A549 (cell line): Measurements from ENCODE around the gene SGCD. TPM values are rescaled to one million over a fixed set of nuclear protein-coding genes. Genes with fewer than 3 reads are reported as not detected.

ENCODE experiments used
- ATAC-seq, 2 experiments: fragments of 200-7000 bp in 1 of 2; fragments of >200 bp in 1 of 2; cut with Nextera tagmentation in 1 of 2; cut with Tn5 transposase in 1 of 2; 3 replicates each; pipeline versions ENCODE4 v1.8.0 to v1.9.1; 2018 to 2020; ENCODE audit warnings: mild to moderate bottlenecking in 1 of 2, moderate library complexity in 1 of 2
- CTCF ChIA-PET: fragments of 300-600 bp; sonication (Branson Sonifier 250); formaldehyde crosslinking; extraction: SDS; loops from one replicate; lab custom pipeline; 2021; ENCODE audit warnings: antibody characterized with exemption, inconsistent platforms; lab: Yijun Ruan, JAX
- POLR2A ChIA-PET: fragments of 350-600 bp; formaldehyde crosslinking; extraction: SDS; loops from one replicate; lab custom pipeline; 2021; ENCODE audit warnings: antibody characterized with exemption, inconsistent platforms; lab: Yijun Ruan, JAX
- DNase-seq, 2 experiments: peaks; one replicate each; pipeline versions ENCODE4 v3.0.0 to v3.0.0-alpha.2; 2011 to 2016; ENCODE audit warnings: low read depth in 1 of 2, low spot score in 1 of 2
- FAIRE-seq: peaks from 2 replicates; lab custom pipeline; 2011; peaks lifted over from hg19 to GRCh38; lab: Jason Lieb, UNC
- H3K27ac ChIP-seq, 2 experiments: fragments of >200 bp; sonication (Bioruptor Twin); formaldehyde crosslinking; 3 replicates each; pipeline ENCODE4 v1.5.1; 2016 to 2017
- H3K4me1 ChIP-seq: fragments of >200 bp; sonication (Bioruptor Twin); formaldehyde crosslinking; 3 replicates; pipeline ENCODE4 v1.6.1; 2016
- H3K4me2 ChIP-seq: fragments of >200 bp; sonication (Bioruptor Twin); formaldehyde crosslinking; 3 replicates; pipeline ENCODE4 v1.6.1; 2016
- H3K4me3 ChIP-seq: fragments of >200 bp; sonication (Bioruptor Twin); formaldehyde crosslinking; 3 replicates; pipeline ENCODE4 v1.5.1; 2016
- H3K9me3 ChIP-seq: fragments of >200 bp; sonication (Bioruptor Twin); formaldehyde crosslinking; 3 replicates; pipeline ENCODE4 v1.6.1; 2016
- CBX2 ChIP-seq: fragments of 200-600 bp; sonication (generic); IDR thresholded peaks from 2 replicates; pipeline ENCODE4 v1.6.1; 2016; ENCODE audit warnings: low read depth, mild to moderate bottlenecking, borderline replicate concordance
- CEBPB ChIP-seq, 2 experiments: fragments of >200 bp in 1 of 2; sonication (Bioruptor Twin) in 1 of 2; formaldehyde crosslinking in 1 of 2; IDR thresholded peaks; 2 replicates each; pipeline ENCODE4 v1.6.1; 2012 to 2016
- CHD2 ChIP-seq: fragments of 150-350 bp; IDR thresholded peaks from 2 replicates; pipeline ENCODE4 v1.6.1; 2014; ENCODE audit warnings: low read length; ENCODE audit not compliant: partially characterized antibody
- EHF ChIP-seq: fragments of 250-450 bp; sonication (Bioruptor Pico); IDR thresholded peaks from 2 replicates; pipeline ENCODE4 v1.5.0; 2020; ENCODE audit warnings: mild to moderate bottlenecking
- EP300 ChIP-seq, 2 experiments: fragments of >200 bp; sonication (Bioruptor Twin); formaldehyde crosslinking; IDR thresholded peaks; 2 replicates in 1 of 2; 3 replicates in 1 of 2; pipeline ENCODE4 v1.6.1; 2016 to 2017
- FOSL2 ChIP-seq, 2 experiments: fragments of 450-650 bp in 1 of 2; fragments of >200 bp in 1 of 2; sonication (Bioruptor Twin) in 1 of 2; formaldehyde crosslinking; IDR thresholded peaks; 2 replicates each; pipeline versions ENCODE4 v1.5.0 to v1.6.1; 2016 to 2020; ENCODE audit warnings: mild to moderate bottlenecking in 1 of 2, moderate library complexity in 1 of 2
- HDAC2 ChIP-seq: fragments of 200-600 bp; sonication (generic); IDR thresholded peaks from 2 replicates; pipeline ENCODE4 v1.6.1; 2016
- HES2 ChIP-seq: fragments of >200 bp; sonication (Bioruptor Twin); formaldehyde crosslinking; IDR thresholded peaks from 2 replicates; pipeline ENCODE4 v1.6.1; 2016
- HOXA7 ChIP-seq: fragments of 250-450 bp; sonication (Bioruptor Pico); IDR thresholded peaks from 2 replicates; pipeline ENCODE4 v1.5.0; 2020; ENCODE audit warnings: mild to moderate bottlenecking, moderate library complexity
- HOXB13 ChIP-seq: fragments of 250-450 bp; sonication (Bioruptor Pico); IDR thresholded peaks from 2 replicates; pipeline ENCODE4 v1.5.0; 2020; ENCODE audit warnings: low read depth, mild to moderate bottlenecking, moderate library complexity
- HOXB5 ChIP-seq: fragments of 250-450 bp; sonication (Bioruptor Pico); IDR thresholded peaks from 2 replicates; pipeline ENCODE4 v1.5.0; 2020; ENCODE audit warnings: mild to moderate bottlenecking, moderate library complexity
- JUNB ChIP-seq: fragments of >200 bp; sonication (Bioruptor Twin); formaldehyde crosslinking; IDR thresholded peaks from 2 replicates; pipeline ENCODE4 v1.6.1; 2016
- KDM1A ChIP-seq: fragments of 200-600 bp; sonication (generic); IDR thresholded peaks from 2 replicates; pipeline ENCODE4 v1.6.1; 2016; ENCODE audit warnings: low read depth, mild to moderate bottlenecking
- KDM5A ChIP-seq: fragments of 200-600 bp; sonication (generic); IDR thresholded peaks from 2 replicates; pipeline ENCODE4 v1.6.1; 2016; ENCODE audit warnings: antibody characterized with exemption, mild to moderate bottlenecking
- MAX ChIP-seq: IDR thresholded peaks from 2 replicates; pipeline ENCODE4 v1.6.1; 2012
- NR3C1 ChIP-seq: fragments of >200 bp; sonication (Bioruptor Twin); formaldehyde crosslinking; IDR thresholded peaks from 3 replicates; pipeline ENCODE4 v1.6.1; 2017
- PBX3 ChIP-seq: IDR thresholded peaks from 2 replicates; pipeline ENCODE4 v1.6.1; 2012
- POLR2A ChIP-seq: IDR thresholded peaks from 2 replicates; pipeline ENCODE4 v1.6.1; 2012; ENCODE audit warnings: mild to moderate bottlenecking, low read length
- POLR2AphosphoS2 ChIP-seq: conservative IDR thresholded peaks from 2 replicates; pipeline ENCODE4 v1.6.1; 2012; ENCODE audit warnings: low read length, improper control_type of control experiment, inconsistent platforms
- RAD21 ChIP-seq, 2 experiments: fragments of >200 bp in 1 of 2; sonication (Bioruptor Twin) in 1 of 2; formaldehyde crosslinking in 1 of 2; IDR thresholded peaks in 1 of 2; conservative IDR thresholded peaks in 1 of 2; 2 replicates in 1 of 2; 3 replicates in 1 of 2; pipeline ENCODE4 v1.6.1; 2012 to 2018; ENCODE audit warnings: inconsistent platforms in 1 of 2
- RCOR1 ChIP-seq: fragments of 150-350 bp; IDR thresholded peaks from 2 replicates; pipeline ENCODE4 v1.6.1; 2014; ENCODE audit warnings: antibody characterized with exemption, low read length, low read depth
- TFCP2L1 ChIP-seq: fragments of 250-450 bp; sonication (Bioruptor Pico); IDR thresholded peaks from 2 replicates; pipeline ENCODE4 v1.5.0; 2021; ENCODE audit warnings: mild to moderate bottlenecking
- USF2 ChIP-seq: fragments of 450-650 bp; IDR thresholded peaks from 2 replicates; pipeline ENCODE4 v1.6.1; 2014; ENCODE audit warnings: antibody characterized with exemption
- ZC3H11A ChIP-seq: fragments of 450-650 bp; IDR thresholded peaks from 2 replicates; pipeline ENCODE4 v1.6.1; 2014; ENCODE audit warnings: antibody characterized with exemption, mild to moderate bottlenecking
- WGBS: methylation state at CpG from one replicate; pipeline ENCODE4 v1.1.6; 2017; ENCODE audit errors: missing lambda C conversion rate; 5-methylcytosine and 5-hydroxymethylcytosine counted together
- polyA plus RNA-seq, 4 experiments: library from polyadenylated mRNA; depleted of rRNA in 3 of 4; stranded (reverse); fragments of >200 nt; fragmentation: RNase III in 1 of 4; extraction: RNeasy Plus Mini Kit Qiagen cat#74134 plus additional on column Dnase treatment in 1 of 4; gene quantifications; 2 replicates in 3 of 4; 3 replicates in 1 of 4; pipeline ENCODE4 v1.2.3, GENCODE V29; 2011 to 2017
- TF ChIP-seq, protein P1 (sequence below): fragments of >200 bp; sonication (Bioruptor Twin); formaldehyde crosslinking; IDR thresholded peaks from 3 replicates; pipeline ENCODE4 v1.5.1; 2016
- TF ChIP-seq, protein P2 (sequence below): fragments of 200-600 bp; sonication (generic); IDR thresholded peaks from 2 replicates; pipeline ENCODE4 v1.6.1; 2016; ENCODE audit warnings: antibody characterized with exemption, mild to moderate bottlenecking, moderate library complexity

SGCD gene
- polyA plus RNA-seq, 2 of the 4 experiments (the other 2 are of a cell fraction): 7.6 to 10.6 TPM

GRCh38 chr5:156641686-156642085 is 314.7 kb downstream of the SGCD start:
- WGBS: 70% methylated on average over 1 of the region's 1 CpG

DNA sequence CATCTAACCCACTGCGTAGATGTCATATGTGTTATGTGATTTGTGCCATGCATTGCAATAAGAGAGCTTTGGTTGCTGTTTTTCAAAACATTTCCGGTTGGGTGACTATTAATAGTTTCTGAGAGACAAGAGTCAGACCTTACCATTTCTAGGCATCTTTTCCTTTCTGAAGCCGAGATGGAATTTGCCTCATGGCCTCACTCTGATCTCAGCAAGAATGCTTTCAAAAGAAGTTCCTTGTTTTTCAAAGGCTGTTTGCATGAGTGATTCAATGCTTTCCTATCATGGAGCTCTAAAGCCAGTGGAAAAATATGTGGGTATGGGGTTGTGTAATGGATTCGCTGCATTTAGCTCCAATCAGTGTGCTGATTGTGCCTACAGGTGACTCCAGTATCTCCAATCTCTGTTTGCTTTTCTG is 320.1 kb downstream of the SGCD start:
- Histone ChIP-seq H3K4me3 (no peak overlapping the region), H3K4me1 (peaks cover 6% of the 10 kb centered on the region; the same call in 1 of the 3 replicates), H3K9me3 (no peaks in the 10 kb centered on the region), H3K27ac (no peak overlapping the region), H3K4me2 (no peak overlapping the region)
- 73% methylated on average over 4 of the region's 4 CpGs for WGBS
- ATAC-seq: no peak
- POLR2A ChIA-PET: no interaction called here
- CTCF ChIA-PET: no interaction called here
- TF ChIP-seq RAD21 (conservative IDR thresholded peaks at IDR 0.05 in 1 of 2, IDR thresholded peaks at IDR 0.05 in 1 of 2) (no peak), CHD2 (no peak), MAX (no peak), EP300 (IDR thresholded peaks at IDR 0.05) (no peak), USF2 (no peak), FOSL2 (IDR thresholded peaks at IDR 0.05) (no peak), FOSL2 (CRISPR knock-in tag; IDR thresholded peaks at IDR 0.05) (no peak), HES2 (no peak)
- TF ChIP-seq, protein P1, sequence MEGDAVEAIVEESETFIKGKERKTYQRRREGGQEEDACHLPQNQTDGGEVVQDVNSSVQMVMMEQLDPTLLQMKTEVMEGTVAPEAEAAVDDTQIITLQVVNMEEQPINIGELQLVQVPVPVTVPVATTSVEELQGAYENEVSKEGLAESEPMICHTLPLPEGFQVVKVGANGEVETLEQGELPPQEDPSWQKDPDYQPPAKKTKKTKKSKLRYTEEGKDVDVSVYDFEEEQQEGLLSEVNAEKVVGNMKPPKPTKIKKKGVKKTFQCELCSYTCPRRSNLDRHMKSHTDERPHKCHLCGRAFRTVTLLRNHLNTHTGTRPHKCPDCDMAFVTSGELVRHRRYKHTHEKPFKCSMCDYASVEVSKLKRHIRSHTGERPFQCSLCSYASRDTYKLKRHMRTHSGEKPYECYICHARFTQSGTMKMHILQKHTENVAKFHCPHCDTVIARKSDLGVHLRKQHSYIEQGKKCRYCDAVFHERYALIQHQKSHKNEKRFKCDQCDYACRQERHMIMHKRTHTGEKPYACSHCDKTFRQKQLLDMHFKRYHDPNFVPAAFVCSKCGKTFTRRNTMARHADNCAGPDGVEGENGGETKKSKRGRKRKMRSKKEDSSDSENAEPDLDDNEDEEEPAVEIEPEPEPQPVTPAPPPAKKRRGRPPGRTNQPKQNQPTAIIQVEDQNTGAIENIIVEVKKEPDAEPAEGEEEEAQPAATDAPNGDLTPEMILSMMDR: no peak
- peak; percentile 28 for FAIRE-seq
- peak in 1 of 2 experiments; percentile 16 for DNase-seq

More at GRCh38 chr5:156641686-156642085, 314.7 kb downstream of the SGCD start:
- Histone ChIP-seq H3K4me3 (no peak overlapping the region), H3K4me1 (peaks cover 6% of the 10 kb centered on the region; the same call in 1 of the 3 replicates), H3K4me2 (no peak overlapping the region), H3K9me3 (no peaks in the 10 kb centered on the region), H3K27ac (no peak overlapping the region)
- FAIRE-seq (no peak), DNase-seq (no peak), ATAC-seq (no peak)
- TF ChIP-seq HOXB5 (CRISPR knock-in tag) (no peak), KDM5A (no peak), HDAC2 (no peak), NR3C1 (no peak), POLR2AphosphoS2 (no peak), HOXA7 (CRISPR knock-in tag) (no peak), RCOR1 (no peak), TFCP2L1 (CRISPR knock-in tag) (no peak), ZC3H11A (no peak), EP300 (IDR thresholded peaks at IDR 0.05) (no peak), CEBPB (IDR thresholded peaks at IDR 0.05) (no peak), PBX3 (no peak), HOXB13 (no peak), EHF (CRISPR knock-in tag) (no peak), CBX2 (no peak), KDM1A (no peak), POLR2A (no peak), JUNB (no peak)
- TF ChIP-seq, protein P1: no peak
- TF ChIP-seq, protein P2, sequence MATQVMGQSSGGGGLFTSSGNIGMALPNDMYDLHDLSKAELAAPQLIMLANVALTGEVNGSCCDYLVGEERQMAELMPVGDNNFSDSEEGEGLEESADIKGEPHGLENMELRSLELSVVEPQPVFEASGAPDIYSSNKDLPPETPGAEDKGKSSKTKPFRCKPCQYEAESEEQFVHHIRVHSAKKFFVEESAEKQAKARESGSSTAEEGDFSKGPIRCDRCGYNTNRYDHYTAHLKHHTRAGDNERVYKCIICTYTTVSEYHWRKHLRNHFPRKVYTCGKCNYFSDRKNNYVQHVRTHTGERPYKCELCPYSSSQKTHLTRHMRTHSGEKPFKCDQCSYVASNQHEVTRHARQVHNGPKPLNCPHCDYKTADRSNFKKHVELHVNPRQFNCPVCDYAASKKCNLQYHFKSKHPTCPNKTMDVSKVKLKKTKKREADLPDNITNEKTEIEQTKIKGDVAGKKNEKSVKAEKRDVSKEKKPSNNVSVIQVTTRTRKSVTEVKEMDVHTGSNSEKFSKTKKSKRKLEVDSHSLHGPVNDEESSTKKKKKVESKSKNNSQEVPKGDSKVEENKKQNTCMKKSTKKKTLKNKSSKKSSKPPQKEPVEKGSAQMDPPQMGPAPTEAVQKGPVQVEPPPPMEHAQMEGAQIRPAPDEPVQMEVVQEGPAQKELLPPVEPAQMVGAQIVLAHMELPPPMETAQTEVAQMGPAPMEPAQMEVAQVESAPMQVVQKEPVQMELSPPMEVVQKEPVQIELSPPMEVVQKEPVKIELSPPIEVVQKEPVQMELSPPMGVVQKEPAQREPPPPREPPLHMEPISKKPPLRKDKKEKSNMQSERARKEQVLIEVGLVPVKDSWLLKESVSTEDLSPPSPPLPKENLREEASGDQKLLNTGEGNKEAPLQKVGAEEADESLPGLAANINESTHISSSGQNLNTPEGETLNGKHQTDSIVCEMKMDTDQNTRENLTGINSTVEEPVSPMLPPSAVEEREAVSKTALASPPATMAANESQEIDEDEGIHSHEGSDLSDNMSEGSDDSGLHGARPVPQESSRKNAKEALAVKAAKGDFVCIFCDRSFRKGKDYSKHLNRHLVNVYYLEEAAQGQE: no peak
- ChIA-PET CTCF (no interaction called here), POLR2A (no interaction called here)
